Large intestine (tissue), 3 donors: ENCODE data around the gene CR1. TPM values are rescaled to one million over a fixed set of nuclear protein-coding genes. Genes with fewer than 3 reads are reported as not detected.
"Not testable (repeated sequence)": the region's sequence is repeated elsewhere in the genome, so short reads cannot be mapped to it uniquely, and the experiment has no call there.

Experiments used
- DNase-seq, 2 donors: peaks; one replicate each; pipeline versions ENCODE4 v3.0.0 to v3.0.0-alpha.2; 2013
- H3K27ac ChIP-seq: one replicate; pipeline ENCODE4 v1.5.1; 2013; ENCODE audit warnings: low read length
- H3K27me3 ChIP-seq: 2 replicates; pipeline ENCODE4 v1.6.1; 2013; ENCODE audit warnings: low read length; ENCODE audit not compliant: control insufficient read depth, insufficient read depth
- H3K36me3 ChIP-seq: 2 replicates; pipeline ENCODE4 v1.6.1; 2013; ENCODE audit warnings: low read length; ENCODE audit not compliant: control insufficient read depth, insufficient read depth
- H3K4me1 ChIP-seq: one replicate; pipeline ENCODE4 v1.6.1; 2013; ENCODE audit warnings: low read length; ENCODE audit not compliant: control insufficient read depth, insufficient read depth
- H3K4me3 ChIP-seq: one replicate; pipeline ENCODE4 v1.5.1; 2013; ENCODE audit warnings: low read length
- H3K9me3 ChIP-seq: one replicate; pipeline ENCODE4 v1.6.1; 2013; ENCODE audit warnings: mild to moderate bottlenecking, low read depth, low read length, moderate library complexity; ENCODE audit not compliant: control insufficient read depth
- WGBS: methylation state at CpG from one replicate; pipeline ENCODE4 v1.1.5; 2013; ENCODE audit warnings: low lambda C conversion rate; ENCODE audit not compliant: insufficient coverage; 5-methylcytosine and 5-hydroxymethylcytosine counted together
- polyA plus RNA-seq: library from polyadenylated mRNA; unstranded; fragments of 120-200 nt; gene quantifications from one replicate; pipeline ENCODE4 v1.2.1, GENCODE V29; 2013

Gene CR1
- polyA plus RNA-seq, 1 donor = 0.66 TPM

- Histone ChIP-seq H3K27me3 (peaks cover 50% of the 10 kb centered on the region), H3K36me3 (no peaks in the 10 kb centered on the region), H3K9me3 (no peaks in the 10 kb centered on the region), H3K4me3 (no peak overlapping the region), H3K4me1 (no peaks in the 10 kb centered on the region), H3K27ac (no peak overlapping the region)
- no peak for DNase-seq
- WGBS = no CpG with 5 or more reads among the region's 3 CpGs
Observed at GRCh38 chr1:207670192-207670591, 174.2 kb downstream of the CR1 start.

- no CpG with 5 or more reads among the region's 3 CpGs for WGBS
Observed at GRCh38 chr1:207670997-207671396, 175.0 kb downstream of the CR1 start.

GRCh38 chr1:207672522-207673130 lies 176.7 kb downstream of the CR1 start:
- WGBS = 47% methylated on average over 3 of the region's 5 CpGs
- no peak overlapping the region for H3K4me3 ChIP-seq

More at GRCh38 chr1:207670997-207671396, 175.0 kb downstream of the CR1 start:
- Histone ChIP-seq H3K9me3 (no peaks in the 10 kb centered on the region), H3K36me3 (no peaks in the 10 kb centered on the region), H3K27ac (no peak overlapping the region), H3K27me3 (peaks cover 50% of the 10 kb centered on the region), H3K4me3 (no peak overlapping the region), H3K4me1 (no peaks in the 10 kb centered on the region)
- DNase-seq = no peak

GRCh38 chr1:207673399-207673798 lies 177.4 kb downstream of the CR1 start:
- H3K27me3 ChIP-seq = peaks cover 36% of the 10 kb centered on the region
- 88% methylated on average over 4 of the region's 6 CpGs for WGBS
- no peak for DNase-seq
- no peak overlapping the region for H3K4me3 ChIP-seq
- H3K27ac ChIP-seq = no peak overlapping the region
- no peaks in the 10 kb centered on the region for H3K9me3 ChIP-seq
- H3K36me3 ChIP-seq = no peaks in the 10 kb centered on the region
- no peaks in the 10 kb centered on the region for H3K4me1 ChIP-seq

More at GRCh38 chr1:207672522-207673130, 176.7 kb downstream of the CR1 start:
- Histone ChIP-seq H3K4me1 (no peaks in the 10 kb centered on the region), H3K27ac (no peak overlapping the region), H3K36me3 (no peaks in the 10 kb centered on the region), H3K9me3 (no peaks in the 10 kb centered on the region), H3K27me3 (peaks cover 41% of the 10 kb centered on the region)
- peak; percentile 54 to 65 for DNase-seq

- H3K9me3 ChIP-seq = no peaks in the 10 kb centered on the region
- no peak overlapping the region for H3K4me3 ChIP-seq
- no peak overlapping the region for H3K27ac ChIP-seq
- WGBS = no CpG with 5 or more reads among the region's 4 CpGs
- DNase-seq = no peak
- H3K27me3 ChIP-seq = peaks cover 9% of the 10 kb centered on the region
- H3K4me1 ChIP-seq = no peaks in the 10 kb centered on the region
- no peaks in the 10 kb centered on the region for H3K36me3 ChIP-seq
Observed at GRCh38 chr1:207676153-207676552, 180.2 kb downstream of the CR1 start.

- not testable (repeated sequence) for H3K4me1 ChIP-seq, H3K4me3 ChIP-seq, H3K27ac ChIP-seq, H3K9me3 ChIP-seq, DNase-seq, H3K36me3 ChIP-seq, H3K27me3 ChIP-seq
- WGBS = 100% methylated on average over 1 of the region's 6 CpGs
Observed at GRCh38 chr1:207680590-207681388, 184.8 kb downstream of the CR1 start.

GRCh38 chr1:207682872-207683434 lies 187.0 kb downstream of the CR1 start:
- H3K4me3 ChIP-seq, H3K9me3 ChIP-seq, H3K27ac ChIP-seq, H3K27me3 ChIP-seq, H3K36me3 ChIP-seq, DNase-seq, H3K4me1 ChIP-seq: not testable (repeated sequence)
- WGBS = no CpG with 5 or more reads among the region's 6 CpGs

GRCh38 chr1:207690551-207690950 lies 194.6 kb downstream of the CR1 start:
- 100% methylated on average over 1 of the region's 4 CpGs for WGBS
- not testable (repeated sequence) for H3K27ac ChIP-seq, H3K4me1 ChIP-seq, H3K36me3 ChIP-seq, H3K9me3 ChIP-seq, H3K27me3 ChIP-seq, DNase-seq, H3K4me3 ChIP-seq

- H3K36me3 ChIP-seq = no peaks in the 10 kb centered on the region
- H3K27me3 ChIP-seq = no peaks in the 10 kb centered on the region
- H3K4me3 ChIP-seq = no peak overlapping the region
- DNase-seq = no peak
- H3K27ac ChIP-seq = no peak overlapping the region
- no peaks in the 10 kb centered on the region for H3K9me3 ChIP-seq
- H3K4me1 ChIP-seq = no peaks in the 10 kb centered on the region
Observed at GRCh38 chr1:207691010-207691409, 195.1 kb downstream of the CR1 start.
